ENCODE data around the gene SLAMF9. TPM values are rescaled to one million over a fixed set of nuclear protein-coding genes. Genes with fewer than 3 reads are reported as not detected.

The SLAMF9 gene
- total RNA-seq, 2 donors from 2014 or later: not detected

DNA sequence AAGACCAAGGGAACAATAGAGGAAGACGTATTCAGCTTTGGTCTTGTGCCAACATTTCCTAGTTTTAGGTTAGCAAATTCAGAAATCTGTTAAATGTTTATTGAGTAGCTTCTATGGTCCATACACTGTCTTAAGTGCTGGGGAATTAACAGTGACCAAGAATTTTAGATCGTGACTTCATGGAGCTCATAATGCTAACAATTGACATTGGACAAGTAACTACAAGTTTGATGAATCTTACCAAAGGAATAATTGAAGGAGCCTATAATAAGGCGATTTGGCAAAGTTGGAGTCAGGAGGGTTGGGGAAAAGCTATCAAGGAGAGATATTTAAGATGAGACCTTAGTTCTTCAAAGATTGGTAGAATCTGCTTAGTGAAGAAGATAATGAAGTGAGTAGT, 1.4 kb upstream of the SLAMF9 start:
- Histone ChIP-seq H3K36me3 (no peaks in the 10 kb centered on the region), H3K4me3 (no peak overlapping the region), H3K27ac (no peak overlapping the region), H3K4me1 (replicated peaks) (no peaks in the 10 kb centered on the region), H3K9me3 (no peaks in the 10 kb centered on the region), H3K27me3 (replicated peaks; ENCODE audit: insufficient read depth) (no peaks in the 10 kb centered on the region)
- intact Hi-C loops (cut with DNase I): no loop called here
- WGBS: 50% methylated on average over 3 of the region's 3 CpGs
- no peak for DNase-seq (ENCODE audit: low spot score)
- TF ChIP-seq POLR2A (IDR thresholded peaks at IDR 0.05) (no peak), CTCF (IDR thresholded peaks at IDR 0.05) (no peak), POLR2AphosphoS5 (IDR thresholded peaks at IDR 0.05) (no peak)

DNA sequence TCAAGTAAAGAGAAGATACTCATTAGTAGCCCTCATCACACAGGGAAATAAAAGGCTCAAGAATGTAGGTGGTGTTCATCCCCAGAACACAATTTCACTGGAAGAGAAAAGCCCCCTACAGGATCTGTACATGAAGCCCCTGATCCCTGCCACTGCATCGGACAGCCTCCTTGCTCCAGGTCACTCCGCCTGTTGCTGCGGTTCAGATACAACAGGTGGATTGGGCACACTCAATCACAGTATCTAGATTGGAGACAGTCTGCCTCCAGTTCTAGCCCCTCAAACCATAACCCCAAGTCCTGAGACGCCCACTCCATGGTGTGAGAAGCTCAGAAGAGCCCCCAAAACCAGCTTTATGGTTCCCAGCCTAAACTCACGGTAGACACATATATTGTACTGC, 1.1 kb downstream of the SLAMF9 start:
- 87% methylated on average over 5 of the region's 5 CpGs for WGBS
- intact Hi-C loops (cut with DNase I): no loop called here
- no peak for TF ChIP-seq CTCF (IDR thresholded peaks at IDR 0.05)
- TF ChIP-seq POLR2A (IDR thresholded peaks at IDR 0.05): no peak
- TF ChIP-seq POLR2AphosphoS5 (IDR thresholded peaks at IDR 0.05): no peak
- DNase-seq (ENCODE audit: low spot score): no peak
- H3K9me3 ChIP-seq: no peaks in the 10 kb centered on the region
- H3K4me1 ChIP-seq (replicated peaks): peaks cover 10% of the 10 kb centered on the region
- H3K4me3 ChIP-seq: no peak overlapping the region
- H3K27ac ChIP-seq: no peak overlapping the region
- no peaks in the 10 kb centered on the region for H3K36me3 ChIP-seq
- no peaks in the 10 kb centered on the region for H3K27me3 ChIP-seq (replicated peaks; ENCODE audit: insufficient read depth)

DNA sequence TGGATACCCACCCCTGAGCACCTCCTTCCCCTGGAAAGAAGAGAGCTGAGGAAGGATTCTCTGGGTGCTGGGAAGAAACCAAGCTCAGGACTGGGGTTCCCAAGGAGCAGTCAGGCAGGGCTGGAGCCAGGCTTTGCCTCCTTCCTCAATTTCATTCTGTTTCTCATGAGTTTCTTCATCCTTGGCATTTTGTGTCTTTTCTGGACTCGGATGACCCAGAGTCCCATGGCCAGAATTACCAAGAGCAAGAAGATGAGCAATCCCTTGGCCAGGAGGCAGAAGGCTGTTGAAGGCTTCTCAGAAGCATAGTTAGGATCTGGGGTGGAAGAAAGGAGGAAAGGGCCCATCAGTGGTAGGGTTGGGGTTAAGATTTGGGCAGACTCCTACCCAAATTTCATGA, 2.5 kb downstream of the SLAMF9 start:
- H3K27ac ChIP-seq: no peak overlapping the region
- H3K4me3 ChIP-seq: no peak overlapping the region
- no peak for DNase-seq (ENCODE audit: low spot score)
- intact Hi-C loops (cut with DNase I): no loop called here
- H3K4me1 ChIP-seq (replicated peaks): peaks cover 10% of the 10 kb centered on the region
- 91% methylated on average over 1 of the region's 1 CpG for whole genome bisulfite sequencing
- no peaks in the 10 kb centered on the region for H3K9me3 ChIP-seq
- H3K36me3 ChIP-seq: no peaks in the 10 kb centered on the region
- no peaks in the 10 kb centered on the region for H3K27me3 ChIP-seq (replicated peaks; ENCODE audit: insufficient read depth)
- TF ChIP-seq POLR2A (IDR thresholded peaks at IDR 0.05): no peak

- intact Hi-C loops (cut with DNase I): no loop called here
- no peak overlapping the region for H3K4me3 ChIP-seq
- no peaks in the 10 kb centered on the region for H3K27me3 ChIP-seq (replicated peaks; ENCODE audit: insufficient read depth)
- no peak for DNase-seq (ENCODE audit: low spot score)
- no peaks in the 10 kb centered on the region for H3K36me3 ChIP-seq
- peaks cover 10% of the 10 kb centered on the region for H3K4me1 ChIP-seq (replicated peaks)
- H3K9me3 ChIP-seq: no peaks in the 10 kb centered on the region
- H3K27ac ChIP-seq: no peak overlapping the region
- 48% methylated on average over 2 of the region's 2 CpGs for WGBS
- TF ChIP-seq POLR2A (IDR thresholded peaks at IDR 0.05): no peak
- no peak for TF ChIP-seq CTCF (IDR thresholded peaks at IDR 0.05)
- no peak for TF ChIP-seq POLR2AphosphoS5 (IDR thresholded peaks at IDR 0.05)
These were observed 3.0 kb downstream of the SLAMF9 start for GRCh38 chr1:159951016-159951415.

GRCh38 chr1:159949981-159950381, 4.1 kb downstream of the SLAMF9 start:
- no peak overlapping the region for H3K4me3 ChIP-seq
- TF ChIP-seq POLR2A (IDR thresholded peaks at IDR 0.05) (no peak), CTCF (IDR thresholded peaks at IDR 0.05) (no peak), POLR2AphosphoS5 (IDR thresholded peaks at IDR 0.05) (no peak)
- intact Hi-C loops (cut with DNase I): no loop called here
- no peaks in the 10 kb centered on the region for H3K9me3 ChIP-seq
- peak overlapping the region; percentile 38 to 58 for H3K27ac ChIP-seq
- peaks cover 10% of the 10 kb centered on the region for H3K4me1 ChIP-seq (replicated peaks)
- 92% methylated on average over 4 of the region's 4 CpGs for WGBS
- H3K27me3 ChIP-seq (replicated peaks; ENCODE audit: insufficient read depth): no peaks in the 10 kb centered on the region
- no peaks in the 10 kb centered on the region for H3K36me3 ChIP-seq
- DNase-seq (ENCODE audit: low spot score): no peak
